Uterus (tissue), 2 donors: ENCODE results near the gene ROBO2.

Experiments
- CTCF ChIP-seq, 4 experiments: fragments of 200-600 bp in 2 of 4; fragments of 450-650 bp in 2 of 4; sonication (generic) in 2 of 4; IDR thresholded peaks; one replicate each; pipeline ENCODE4 v1.5.1; 2016 to 2019; ENCODE audit warnings: antibody characterized with exemption in 4 of 4, mild to moderate bottlenecking in 2 of 4, moderate library complexity in 1 of 4
- POLR2A ChIP-seq, 2 donors: fragments of 450-650 bp; IDR thresholded peaks; one replicate each; pipeline ENCODE4 v1.6.1; 2016; ENCODE audit warnings: antibody characterized with exemption in 2 of 2, mild to moderate bottlenecking in 1 of 2, moderate library complexity in 1 of 2

DNA sequence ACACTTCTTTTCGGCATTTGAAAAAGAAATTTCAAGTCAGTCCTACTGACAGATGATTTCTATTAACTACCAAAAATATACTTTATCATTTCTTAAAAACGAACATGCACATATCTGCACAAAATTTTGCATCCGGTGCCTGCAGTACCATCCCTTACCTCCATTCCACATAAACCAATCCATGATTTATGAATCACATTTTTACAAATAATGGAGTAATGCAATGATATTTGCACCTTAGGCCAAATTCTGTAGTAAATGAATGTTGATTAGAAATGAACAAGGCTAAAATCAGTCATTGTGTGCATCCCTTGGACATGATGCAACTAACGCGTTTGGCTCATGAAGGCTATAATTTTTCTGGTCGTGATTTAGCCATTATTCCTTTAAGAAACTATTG is 46.5 kb downstream of the ROBO2 start:
- TF ChIP-seq CTCF (IDR thresholded peaks at IDR 0.05) (no peak), POLR2A (IDR thresholded peaks at IDR 0.05) (no peak)
